Measurements from ENCODE around the gene KLRC4.
"Not testable (repeated sequence)": the region's sequence is repeated elsewhere in the genome, so short reads cannot be mapped to it uniquely, and the experiment has no call there.

The KLRC4 gene

DNA sequence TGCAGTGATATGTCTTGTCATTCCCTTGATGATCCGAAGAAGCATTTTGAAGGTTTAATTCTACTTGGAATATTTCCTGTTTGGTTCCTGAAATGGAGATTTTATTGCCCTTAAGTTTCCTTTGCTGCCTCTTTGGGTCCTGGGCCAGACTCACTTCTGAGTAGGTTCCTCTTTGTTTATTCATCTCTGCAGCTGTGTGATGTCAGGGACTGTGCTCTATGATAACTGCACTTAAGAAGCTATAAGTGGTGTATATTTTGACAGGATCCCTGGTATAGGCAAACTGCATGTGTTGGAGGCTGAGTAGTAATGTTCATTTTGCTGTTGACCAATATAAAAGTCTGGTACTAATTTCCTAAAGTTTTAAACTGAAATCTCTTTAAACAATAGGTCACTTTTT, at the start of gene KLRC4:
TSS of gene KLRC4 (minus strand) at position 366 of the 400 bp plus-strand sequence. CDS start at position 184, 182 bp downstream.
- no peak for DNase-seq (ENCODE audit: low read depth in 2 of 2)

- DNase-seq (ENCODE audit: low read depth in 2 of 2) = no peak
Observed at GRCh38 chr12:10457760-10458159, 48.2 kb upstream of the KLRC4 start.

DNA sequence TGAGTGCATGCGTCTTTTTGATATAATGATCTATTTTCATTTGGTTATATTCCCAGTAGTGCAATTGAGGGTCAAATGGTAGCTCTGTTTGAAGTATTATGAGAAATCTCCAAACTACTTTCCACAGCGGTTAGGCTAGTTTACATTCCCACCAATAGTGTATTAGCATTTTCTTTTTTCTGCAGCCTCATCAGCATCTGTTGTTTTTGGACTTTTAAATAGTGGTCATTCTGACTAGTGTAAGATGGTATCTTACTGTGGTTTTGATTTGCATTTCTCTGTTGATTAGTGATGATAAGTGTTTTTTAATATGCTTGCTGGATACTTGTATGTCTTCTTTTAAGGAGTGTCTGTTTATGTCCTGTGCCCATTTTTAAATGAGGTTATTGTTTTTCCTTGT, 47.3 kb upstream of the KLRC4 start:
- DNase-seq (ENCODE audit: low read depth in 2 of 2) = no peak

- DNase-seq (ENCODE audit: low read depth in 2 of 2) = no peak
Observed at GRCh38 chr12:10455766-10456165, 46.2 kb upstream of the KLRC4 start.

- no peak for DNase-seq (ENCODE audit: low read depth in 2 of 2)
Observed at GRCh38 chr12:10454531-10454930, 45.0 kb upstream of the KLRC4 start.

- no peak for DNase-seq (ENCODE audit: low read depth in 2 of 2)
Observed at GRCh38 chr12:10453156-10453555, 43.6 kb upstream of the KLRC4 start, which contains the start of gene KLRC1. Gene KLRC1, minus strand, starts transcription at chr12:10453377. Its CDS starts 2,221 bp downstream, at chr12:10451156.

- DNase-seq (ENCODE audit: low read depth in 2 of 2) = no peak
Observed at GRCh38 chr12:10448236-10448635, 38.7 kb upstream of the KLRC4 start.

DNA sequence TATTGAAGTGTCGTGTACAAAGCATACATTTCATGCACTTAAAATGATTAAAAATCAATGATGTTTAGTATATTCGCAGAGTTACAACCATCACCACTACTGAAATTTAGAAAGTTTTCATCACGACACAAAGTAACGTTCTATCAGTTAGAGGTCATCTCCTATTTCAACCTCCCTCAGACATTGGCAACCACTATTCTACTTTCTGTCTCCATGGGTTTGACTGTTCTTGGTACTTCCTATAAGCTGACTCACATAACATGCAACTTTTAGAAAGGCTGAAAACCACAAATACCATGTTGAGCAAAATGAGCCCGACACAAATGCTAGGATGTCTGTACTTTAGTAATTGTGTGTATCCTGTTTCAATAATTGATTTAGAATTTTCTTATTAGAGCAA, 36.5 kb upstream of the KLRC4 start:
- not testable (repeated sequence) for DNase-seq (ENCODE audit: low read depth in 2 of 2)

GRCh38 chr12:10441144-10441543, 31.6 kb upstream of the KLRC4 start:
- not testable (repeated sequence) for DNase-seq (ENCODE audit: low read depth in 2 of 2)

GRCh38 chr12:10439608-10440274, 30.2 kb upstream of the KLRC4 start:
- not testable (repeated sequence) for DNase-seq (ENCODE audit: low read depth in 2 of 2)

DNA sequence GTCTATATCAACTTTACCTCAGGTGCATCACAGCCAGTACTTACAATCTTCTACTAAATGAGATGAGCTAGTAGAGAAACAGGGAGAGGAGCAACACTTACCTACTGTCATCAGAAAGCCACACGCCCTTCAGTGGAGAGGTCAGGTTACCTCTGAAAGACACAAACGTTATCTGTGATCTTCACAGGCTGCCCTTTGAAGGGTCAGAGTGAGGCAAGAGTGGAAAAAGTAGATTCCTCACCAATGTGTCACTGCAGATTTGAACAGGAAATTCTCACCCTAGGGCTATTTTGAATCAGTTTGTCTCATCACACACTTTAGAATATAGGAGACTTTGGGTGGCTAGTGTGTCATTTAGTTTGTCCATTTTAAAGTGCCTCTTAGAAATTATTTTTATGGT, 28.0 kb upstream of the KLRC4 start:
- not testable (repeated sequence) for DNase-seq (ENCODE audit: low read depth in 2 of 2)

GRCh38 chr12:10435816-10436215, 26.3 kb upstream of the KLRC4 start, which contains the start of gene KLRC2:
Gene KLRC2, minus strand, starts transcription at chr12:10436010. Its CDS starts 24 bp downstream, at chr12:10435986.
- not testable (repeated sequence) for DNase-seq (ENCODE audit: low read depth in 2 of 2)

DNA sequence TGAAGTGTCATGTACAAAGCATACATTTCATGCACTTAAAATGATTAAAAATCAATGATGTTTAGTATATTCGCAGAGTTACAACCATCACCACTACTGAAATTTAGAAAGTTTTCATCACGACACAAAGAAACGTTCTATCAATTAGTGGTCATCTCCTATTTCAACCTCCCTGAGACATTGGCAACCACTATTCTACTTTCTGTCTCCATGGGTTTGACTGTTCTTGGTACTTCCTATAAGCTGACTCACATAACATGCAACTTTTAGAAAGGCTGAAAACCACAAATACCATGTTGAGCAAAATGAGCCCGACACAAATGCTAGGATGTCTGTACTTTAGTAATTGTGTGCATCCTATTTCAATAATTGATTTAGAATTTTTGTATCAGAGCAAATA, 21.1 kb upstream of the KLRC4 start:
- not testable (repeated sequence) for DNase-seq (ENCODE audit: low read depth in 2 of 2)

GRCh38 chr12:10425938-10426337, 16.4 kb upstream of the KLRC4 start:
- DNase-seq (ENCODE audit: low read depth in 2 of 2) = not testable (repeated sequence)

DNA sequence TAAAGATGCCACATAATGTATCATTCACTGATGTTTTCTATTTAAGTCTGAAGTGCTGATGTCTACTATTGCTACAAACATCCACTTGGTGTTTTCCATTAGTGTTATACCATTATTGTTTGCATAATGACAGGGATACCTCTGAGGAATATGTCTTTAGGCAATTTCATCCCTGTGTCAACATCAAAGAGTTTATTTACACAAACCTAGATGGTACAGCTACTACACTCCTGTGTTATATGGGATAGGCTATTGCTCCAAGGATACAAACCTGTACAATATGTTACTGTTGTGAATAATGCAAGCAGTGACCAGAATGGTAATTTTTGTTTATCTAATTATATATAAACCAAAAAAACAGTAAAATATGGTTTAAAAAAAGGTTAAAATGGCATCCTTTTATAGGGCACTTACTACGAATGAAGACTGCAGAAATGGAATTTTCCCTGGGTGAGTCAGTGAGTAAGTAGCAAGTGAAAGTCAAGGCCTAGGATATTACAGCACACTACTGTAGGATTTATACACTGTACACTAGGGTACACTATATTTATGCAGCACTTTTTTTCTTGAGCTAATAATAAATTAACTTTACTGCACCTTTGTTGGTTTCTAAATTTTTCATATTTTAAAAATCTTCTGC, 14.8 kb upstream of the KLRC4 start:
- not testable (repeated sequence) for DNase-seq (ENCODE audit: low read depth in 2 of 2)

- DNase-seq (ENCODE audit: low read depth in 2 of 2) = not testable (repeated sequence)
Observed at GRCh38 chr12:10422159-10422558, 12.6 kb upstream of the KLRC4 start.

DNA sequence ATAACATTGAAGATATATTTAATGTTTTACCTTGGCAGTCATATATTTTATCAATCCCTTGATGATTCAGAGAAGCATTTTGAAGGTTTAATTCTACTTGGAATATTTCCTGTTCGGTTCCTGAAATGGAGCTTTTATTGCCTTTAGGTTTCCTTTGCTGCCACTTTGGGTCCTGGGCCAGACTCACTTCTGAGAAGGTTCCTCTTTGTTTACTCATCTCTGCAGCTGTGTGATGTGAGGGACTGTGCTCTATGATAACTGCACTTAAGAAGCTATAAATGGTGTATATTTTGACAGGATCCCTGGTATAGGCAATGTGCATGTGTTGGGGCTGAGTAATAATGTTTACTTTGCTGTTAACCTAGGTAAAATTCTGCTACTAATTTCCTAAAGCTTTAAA, 10.8 kb upstream of the KLRC4 start, which contains the start of gene KLRC3:
TSS of gene KLRC3 (minus strand) at position 262 of the 400 bp plus-strand sequence. CDS start at position 217, 45 bp downstream.
- not testable (repeated sequence) for DNase-seq (ENCODE audit: low read depth in 2 of 2)

GRCh38 chr12:10408842-10409241, 715 bp downstream of the KLRC4 start:
- DNase-seq (ENCODE audit: low read depth in 2 of 2) = no peak

GRCh38 chr12:10406725-10407124, 2.8 kb downstream of the KLRC4 start:
- DNase-seq (ENCODE audit: low read depth in 2 of 2) = no peak

DNA sequence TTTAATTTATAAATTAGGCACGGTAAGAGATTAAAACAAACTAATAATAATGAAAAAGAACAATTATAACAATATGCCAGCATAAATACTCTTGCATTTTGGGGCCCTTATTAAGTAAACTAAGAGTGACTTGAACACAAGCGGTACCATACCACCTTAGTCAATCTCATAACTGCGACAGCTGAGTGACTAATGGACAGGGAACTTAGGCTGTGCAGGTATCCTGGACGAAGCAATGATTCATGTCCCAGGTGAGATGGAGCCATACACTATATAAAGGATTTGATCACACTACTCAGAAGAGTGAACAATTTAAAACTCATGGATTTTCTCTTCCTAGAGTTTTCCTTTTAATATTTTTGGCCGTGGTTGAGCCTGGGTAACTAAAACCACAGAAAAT, 4.3 kb downstream of the KLRC4 start:
- DNase-seq (ENCODE audit: low read depth in 2 of 2) = no peak

DNA sequence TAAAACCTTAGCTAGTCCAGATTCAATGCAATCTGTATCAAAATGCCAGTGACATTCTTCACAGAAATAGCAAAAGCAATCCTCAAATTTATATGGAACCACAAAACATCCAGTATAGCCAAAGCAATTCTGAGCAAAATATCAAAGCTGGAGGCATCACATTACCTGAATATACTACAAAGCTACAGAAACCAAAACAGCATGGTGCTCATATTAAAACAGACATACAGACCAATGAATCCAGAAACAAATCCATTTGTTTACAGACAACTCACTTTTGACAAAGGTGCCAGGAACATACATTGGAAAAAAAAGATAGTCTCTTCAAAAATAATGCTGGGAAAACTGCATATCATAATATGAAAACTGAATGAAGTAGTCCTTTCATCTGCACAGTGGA, 4.8 kb downstream of the KLRC4 start:
- DNase-seq (ENCODE audit: low read depth in 2 of 2) = no peak

DNA sequence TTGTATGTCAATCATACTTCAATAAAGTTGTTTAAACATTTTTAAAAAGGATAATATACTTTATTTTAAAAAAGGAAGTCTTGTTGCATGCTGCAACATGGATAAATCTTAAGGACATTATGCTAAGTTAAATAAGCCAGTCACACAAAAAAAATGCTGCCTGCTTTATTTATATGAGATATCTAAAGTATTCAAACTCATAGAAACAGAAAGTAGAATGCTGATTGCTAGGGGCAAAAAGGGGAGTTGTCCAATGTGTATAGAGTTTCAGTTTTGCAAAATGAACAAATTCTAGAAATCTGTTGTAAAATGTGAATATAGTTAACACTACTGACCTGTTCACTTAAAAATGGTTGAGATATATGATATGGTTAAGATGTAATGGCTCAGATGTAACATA, 8.7 kb downstream of the KLRC4 start:
- no peak for DNase-seq (ENCODE audit: low read depth in 2 of 2)

DNA sequence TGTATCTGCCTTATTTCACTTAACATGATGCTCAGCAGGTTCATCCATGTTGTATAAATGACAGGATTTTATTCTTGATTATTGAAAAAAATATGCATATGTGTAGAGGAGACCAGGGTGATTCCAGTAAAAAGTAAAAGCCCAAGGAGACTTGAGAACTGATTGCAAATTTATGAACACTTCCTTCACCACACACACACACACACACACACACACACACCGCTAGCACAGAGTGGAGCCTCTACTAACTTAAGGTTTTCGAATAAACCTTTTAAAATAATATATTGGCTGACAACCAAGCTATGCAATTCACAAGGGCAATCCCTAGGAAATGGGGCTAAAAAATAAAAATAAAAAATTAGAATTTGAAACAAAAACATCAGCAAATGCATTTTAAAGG, 11.4 kb downstream of the KLRC4 start:
- no peak for DNase-seq (ENCODE audit: low read depth in 2 of 2)

Measured in stimulated activated CD4-positive, alpha-beta T cell treated with anti-CD3 and anti-CD28 coated beads, Interleukin-15, amount 100 ng/mL, for 48 hours (primary cell).